ENCODE data around the gene ITIH3.

GRCh38 chr3:52769786-52770455 lies 24.7 kb upstream of the ITIH3 start:
- TF ChIP-seq CTCF (IDR thresholded peaks at IDR 0.05) (no peak), POLR2A (IDR thresholded peaks at IDR 0.05) (no peak), POLR2AphosphoS5 (IDR thresholded peaks at IDR 0.05) (no peak), EP300 (IDR thresholded peaks at IDR 0.05) (no peak)

Data from suprapubic skin (tissue), 4 donors.